OCI-LY7 (cell line): ENCODE measurements around the gene KDM3A. TPM values are rescaled to one million over a fixed set of nuclear protein-coding genes. Genes with fewer than 3 reads are reported as not detected.
A peak's percentile ranks its signal among the peaks of the same experiment; 100 is the strongest.

Source experiments
- BruUV-seq: library from RNA; stranded (reverse); fragments of 400-500 nt; replicated peaks from 2 replicates; lab custom pipeline; 2021; lab: Mats Ljungman, UMichigan
- CTCF ChIA-PET: fragments of 300-600 bp; sonication (Branson Sonifier 250); formaldehyde crosslinking; loops from one replicate; lab custom pipeline; 2022; ENCODE audit warnings: antibody characterized with exemption; ENCODE audit not compliant: unreplicated experiment; lab: Charles Lee
- POLR2A ChIA-PET: fragments of 300-600 bp; sonication (Branson Sonifier 250); formaldehyde crosslinking; loops from one replicate; lab custom pipeline; 2022; ENCODE audit warnings: antibody characterized with exemption; lab: Charles Lee
- DNase-seq: peaks from one replicate; pipeline ENCODE4 v3.0.0-alpha.2; 2015; ENCODE audit warnings: low spot score
- H2AFZ ChIP-seq: fragments of 200-600 bp; sonication (generic), shearing (Covaris generic); 2 replicates; pipeline ENCODE4 v1.6.1; 2014; ENCODE audit warnings: mild to moderate bottlenecking, antibody characterized with exemption, low read length, moderate library complexity
- H3K27ac ChIP-seq: fragments of 200-600 bp; sonication (generic); 2 replicates; pipeline ENCODE4 v1.5.1; 2014; ENCODE audit warnings: mixed run types, low read depth, mild to moderate bottlenecking, moderate library complexity, low read length, inconsistent platforms; ENCODE audit not compliant: poor library complexity, severe bottlenecking
- H3K36me3 ChIP-seq: fragments of 200-600 bp; sonication (generic); 2 replicates; pipeline ENCODE4 v1.6.1; 2014; ENCODE audit warnings: mild to moderate bottlenecking, antibody characterized with exemption, low read length, moderate library complexity, mixed read lengths; ENCODE audit not compliant: insufficient read depth
- H3K4me1 ChIP-seq: fragments of 200-600 bp; sonication (generic); 2 replicates; pipeline ENCODE4 v1.5.1; 2014; ENCODE audit warnings: mild to moderate bottlenecking, low read length; ENCODE audit not compliant: insufficient read depth, poor library complexity, severe bottlenecking
- H3K4me2 ChIP-seq: fragments of 200-600 bp; sonication (generic); 2 replicates; pipeline ENCODE4 v1.6.1; 2014; ENCODE audit warnings: mild to moderate bottlenecking, low read length
- H3K4me3 ChIP-seq: fragments of 200-600 bp; sonication (generic); 2 replicates; pipeline ENCODE4 v1.5.1; 2014; ENCODE audit warnings: mild to moderate bottlenecking, low read depth, low read length; ENCODE audit not compliant: poor library complexity, severe bottlenecking
- H3K79me2 ChIP-seq: fragments of 200-600 bp; sonication (generic); 2 replicates; pipeline ENCODE4 v1.6.1; 2016; ENCODE audit warnings: low read depth, mild to moderate bottlenecking, low read length, moderate library complexity, mixed read lengths; ENCODE audit not compliant: insufficient read depth
- H3K9me2 ChIP-seq: fragments of 200-600 bp; sonication (generic); 2 replicates; pipeline ENCODE4 v1.6.1; 2016; ENCODE audit warnings: mild to moderate bottlenecking, low read length, mixed read lengths; ENCODE audit not compliant: insufficient read depth
- H3K9me3 ChIP-seq: fragments of 200-600 bp; sonication (generic); 2 replicates; pipeline ENCODE4 v1.6.1; 2014; ENCODE audit warnings: mild to moderate bottlenecking, mixed run types, low read length, mixed read lengths
- H4K20me1 ChIP-seq: fragments of 200-600 bp; sonication (generic); 2 replicates; pipeline ENCODE4 v1.6.1; 2014; ENCODE audit warnings: mild to moderate bottlenecking, antibody characterized with exemption, low read length, moderate library complexity, mixed read lengths; ENCODE audit not compliant: insufficient read depth
- CTCF ChIP-seq: fragments of 200-600 bp; sonication (generic); conservative IDR thresholded peaks from 2 replicates; pipeline ENCODE4 v1.5.1; 2014; ENCODE audit warnings: mild to moderate bottlenecking, antibody characterized with exemption, low read length, moderate library complexity, mixed read lengths
- EZH2phosphoT487 ChIP-seq: fragments of 200-600 bp; sonication (generic); IDR thresholded peaks from 2 replicates; pipeline ENCODE4 v1.6.1; 2018; ENCODE audit warnings: low read depth, borderline replicate concordance, mild to moderate bottlenecking, mixed run types, antibody characterized with exemption, low read length, moderate library complexity, mixed read lengths
- intact Hi-C: fragments of 100-400 bp; cut with micrococcal nuclease; formaldehyde crosslinking; loops from one replicate; pipeline ENCODE4 v1.10.0; 2022; ENCODE audit not compliant: unreplicated experiment
- total RNA-seq, 2 experiments: library from RNA; depleted of rRNA in 1 of 2; stranded (reverse); fragments of >200 nt in 1 of 2; shearing (Covaris generic) in 1 of 2; gene quantifications; 2 replicates each; pipeline ENCODE4 v1.2.3, GENCODE V29; 2014 to 2022

Gene KDM3A
- total RNA-seq, 2 experiments from 2014 or later = 14.5 to 55.7 TPM

- ChIA-PET POLR2A (no interaction called here), CTCF (no interaction called here)
- H3K9me2 ChIP-seq = no peaks in the 10 kb centered on the region
- no peak overlapping the region for H3K4me3 ChIP-seq
- peak; percentile 4 for DNase-seq
- intact Hi-C loops = no loop called here
- peaks cover 11% of the 10 kb centered on the region; the same call in 1 of the 2 replicates for H3K36me3 ChIP-seq
- H3K4me1 ChIP-seq = no peaks in the 10 kb centered on the region
- H3K79me2 ChIP-seq = no peaks in the 10 kb centered on the region
- H3K27ac ChIP-seq = no peak overlapping the region
- no peak overlapping the region for H3K4me2 ChIP-seq
- H3K9me3 ChIP-seq = peaks cover 15% of the 10 kb centered on the region; the same call in 1 of the 2 replicates
- no peak overlapping the region for H2AFZ ChIP-seq
- no TSS peak for BruUV-seq
- TF ChIP-seq EZH2phosphoT487 (no peak), CTCF (peak; percentile 51)
- H4K20me1 ChIP-seq = no peaks in the 10 kb centered on the region
These were observed 77.3 kb downstream of the KDM3A start for GRCh38 chr2:86518481-86518880.

GRCh38 chr2:86519349-86519748 lies 78.2 kb downstream of the KDM3A start:
- no peak overlapping the region for H3K4me2 ChIP-seq
- TF ChIP-seq EZH2phosphoT487 (no peak), CTCF (no peak)
- peaks cover 15% of the 10 kb centered on the region; the same call in 1 of the 2 replicates for H3K9me3 ChIP-seq
- no peaks in the 10 kb centered on the region for H4K20me1 ChIP-seq
- intact Hi-C loops = no loop called here
- no peaks in the 10 kb centered on the region for H3K79me2 ChIP-seq
- BruUV-seq = no TSS peak
- H2AFZ ChIP-seq = no peak overlapping the region
- ChIA-PET CTCF (no interaction called here), POLR2A (interaction anchor here (0.7 kb wide), 1 partner anchor 379 kb away, joined by 3 read pairs; no protein-coding TSS in a partner anchor)
- no peaks in the 10 kb centered on the region for H3K4me1 ChIP-seq
- H3K4me3 ChIP-seq = no peak overlapping the region
- DNase-seq = no peak
- H3K9me2 ChIP-seq = no peaks in the 10 kb centered on the region
- H3K36me3 ChIP-seq = peaks cover 11% of the 10 kb centered on the region; the same call in 1 of the 2 replicates
- no peak overlapping the region for H3K27ac ChIP-seq

GRCh38 chr2:86520153-86520552 lies 79.0 kb downstream of the KDM3A start:
- Histone ChIP-seq H3K4me2 (no peak overlapping the region), H3K79me2 (no peaks in the 10 kb centered on the region), H4K20me1 (no peaks in the 10 kb centered on the region), H3K4me3 (no peak overlapping the region), H2AFZ (no peak overlapping the region), H3K9me2 (no peaks in the 10 kb centered on the region), H3K9me3 (peaks cover 15% of the 10 kb centered on the region; the same call in 1 of the 2 replicates), H3K4me1 (no peaks in the 10 kb centered on the region), H3K36me3 (peaks cover 11% of the 10 kb centered on the region; the same call in 1 of the 2 replicates), H3K27ac (no peak overlapping the region)
- CTCF ChIA-PET = no interaction called here
- POLR2A ChIA-PET = no interaction called here
- intact Hi-C loops = loop anchor here (10.0 kb wide), 1 partner anchor 65 kb away; no protein-coding TSS in a partner anchor
- no peak for TF ChIP-seq EZH2phosphoT487
- no peak for TF ChIP-seq CTCF
- no TSS peak for BruUV-seq
- no peak for DNase-seq
